NB4 (cell line): ENCODE results near the gene MAMLD1.

Experiments used
- DNase-seq: peaks from one replicate; pipeline ENCODE4 v3.0.0; 2010; ENCODE audit warnings: low read depth
- H3K4me3 ChIP-seq: one replicate; pipeline ENCODE4 v1.5.1; 2011; ENCODE audit warnings: mild to moderate bottlenecking, low read depth, low read length, moderate library complexity
- MYC ChIP-seq: IDR thresholded peaks from 2 replicates; pipeline ENCODE4 v1.6.1; 2011; ENCODE audit warnings: low read depth, low read length
- POLR2A ChIP-seq: IDR thresholded peaks from 2 replicates; pipeline ENCODE4 v1.6.1; 2011; ENCODE audit warnings: mild to moderate bottlenecking; ENCODE audit not compliant: insufficient read length; ENCODE audit errors: extremely low read depth
- TF ChIP-seq, protein P1 (sequence below): IDR thresholded peaks from one replicate; pipeline ENCODE4 v1.5.1; 2012; ENCODE audit warnings: low read depth, low read length
- TF ChIP-seq, protein P2 (sequence below): IDR thresholded peaks from 2 replicates; pipeline ENCODE4 v1.6.1; 2011; ENCODE audit warnings: low read depth, low read length

Gene MAMLD1

GRCh38 chrX:150409964-150410363 lies 46.8 kb downstream of the MAMLD1 start:
- no peak for DNase-seq
- TF ChIP-seq, protein P1, sequence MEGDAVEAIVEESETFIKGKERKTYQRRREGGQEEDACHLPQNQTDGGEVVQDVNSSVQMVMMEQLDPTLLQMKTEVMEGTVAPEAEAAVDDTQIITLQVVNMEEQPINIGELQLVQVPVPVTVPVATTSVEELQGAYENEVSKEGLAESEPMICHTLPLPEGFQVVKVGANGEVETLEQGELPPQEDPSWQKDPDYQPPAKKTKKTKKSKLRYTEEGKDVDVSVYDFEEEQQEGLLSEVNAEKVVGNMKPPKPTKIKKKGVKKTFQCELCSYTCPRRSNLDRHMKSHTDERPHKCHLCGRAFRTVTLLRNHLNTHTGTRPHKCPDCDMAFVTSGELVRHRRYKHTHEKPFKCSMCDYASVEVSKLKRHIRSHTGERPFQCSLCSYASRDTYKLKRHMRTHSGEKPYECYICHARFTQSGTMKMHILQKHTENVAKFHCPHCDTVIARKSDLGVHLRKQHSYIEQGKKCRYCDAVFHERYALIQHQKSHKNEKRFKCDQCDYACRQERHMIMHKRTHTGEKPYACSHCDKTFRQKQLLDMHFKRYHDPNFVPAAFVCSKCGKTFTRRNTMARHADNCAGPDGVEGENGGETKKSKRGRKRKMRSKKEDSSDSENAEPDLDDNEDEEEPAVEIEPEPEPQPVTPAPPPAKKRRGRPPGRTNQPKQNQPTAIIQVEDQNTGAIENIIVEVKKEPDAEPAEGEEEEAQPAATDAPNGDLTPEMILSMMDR, result no peak
- TF ChIP-seq MYC, result no peak
- TF ChIP-seq, protein P2, sequence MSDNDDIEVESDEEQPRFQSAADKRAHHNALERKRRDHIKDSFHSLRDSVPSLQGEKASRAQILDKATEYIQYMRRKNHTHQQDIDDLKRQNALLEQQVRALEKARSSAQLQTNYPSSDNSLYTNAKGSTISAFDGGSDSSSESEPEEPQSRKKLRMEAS, result no peak
- TF ChIP-seq POLR2A, result no peak
- H3K4me3 ChIP-seq, result no peak overlapping the region

- no peak for DNase-seq
- no peak overlapping the region for H3K4me3 ChIP-seq
- TF ChIP-seq POLR2A, result no peak
- no peak for TF ChIP-seq MYC
- TF ChIP-seq, protein P2, result no peak
- TF ChIP-seq, protein P1, result no peak
Observed at GRCh38 chrX:150410513-150410912, 47.4 kb downstream of the MAMLD1 start.

GRCh38 chrX:150411656-150412055 lies 48.5 kb downstream of the MAMLD1 start:
- TF ChIP-seq POLR2A (no peak), MYC (no peak)
- TF ChIP-seq, protein P2, result no peak
- TF ChIP-seq, protein P1, result no peak
- no peak overlapping the region for H3K4me3 ChIP-seq
- DNase-seq, result no peak

DNA sequence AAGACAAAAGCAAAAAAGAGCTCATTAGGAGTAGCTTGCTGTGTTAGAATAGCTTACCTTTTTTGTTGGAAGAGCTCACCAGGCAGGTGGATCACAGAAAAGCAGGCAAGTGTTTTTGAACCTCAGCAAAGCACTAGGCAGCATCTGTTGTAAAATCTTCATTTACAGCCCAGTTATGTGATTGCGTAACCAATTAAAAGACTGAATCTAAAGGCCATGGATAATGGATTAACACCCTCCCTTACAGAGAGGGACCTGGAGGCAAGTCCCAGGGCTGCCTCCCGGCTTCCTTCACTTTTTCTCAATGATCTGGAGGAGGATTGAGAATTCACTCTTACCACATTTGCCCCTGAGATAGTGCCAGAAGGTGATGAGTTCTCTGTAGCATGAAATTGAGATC lies 51.1 kb downstream of the MAMLD1 start:
- H3K4me3 ChIP-seq, result no peak overlapping the region
- no peak for DNase-seq
- TF ChIP-seq POLR2A, result no peak
- TF ChIP-seq, protein P2, result no peak
- no peak for TF ChIP-seq MYC
- TF ChIP-seq, protein P1, result no peak

DNA sequence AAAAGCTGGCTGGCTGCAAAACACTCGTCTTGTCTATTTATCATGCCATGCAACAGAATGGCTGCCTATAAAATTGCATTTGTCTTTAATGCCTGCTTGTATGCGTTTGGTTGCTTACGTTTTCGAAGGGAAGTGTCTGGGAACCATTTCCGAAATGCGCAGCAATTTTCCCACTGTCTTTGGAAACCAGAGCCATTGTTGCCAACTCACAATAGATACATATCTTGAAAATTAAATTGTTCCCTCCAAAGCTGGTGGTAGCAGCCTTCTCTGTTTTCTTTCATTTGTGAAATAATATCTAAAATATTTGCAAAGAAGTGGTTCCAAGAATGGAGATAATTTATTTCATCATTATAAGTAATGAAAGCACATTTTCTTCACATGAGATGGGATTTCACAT lies 53.4 kb downstream of the MAMLD1 start:
- no peak for TF ChIP-seq POLR2A
- TF ChIP-seq, protein P1, result no peak
- no peak for TF ChIP-seq MYC
- TF ChIP-seq, protein P2, result no peak
- no peak overlapping the region for H3K4me3 ChIP-seq
- DNase-seq, result no peak

GRCh38 chrX:150421816-150422215 lies 58.7 kb downstream of the MAMLD1 start:
- no peak overlapping the region for H3K4me3 ChIP-seq
- no peak for TF ChIP-seq POLR2A
- no peak for TF ChIP-seq MYC
- TF ChIP-seq, protein P2, result no peak
- TF ChIP-seq, protein P1, result no peak
- no peak for DNase-seq
